Glutamatergic neuron (in vitro differentiated cells): ENCODE results near the gene NXPH4. TPM values are rescaled to one million over a fixed set of nuclear protein-coding genes. Genes with fewer than 3 reads are reported as not detected.

Experiments used
- DNase-seq: peaks from one replicate; pipeline ENCODE4 v3.0.0; 2022
- H3K27ac Mint-ChIP-seq: one replicate; pipeline ENCODE4 v1.8.0; 2020; ENCODE audit warnings: mild to moderate bottlenecking, mixed read lengths, inconsistent platforms; ENCODE audit not compliant: unreplicated experiment
- H3K27me3 Mint-ChIP-seq: one replicate; pipeline ENCODE4 v1.8.0; 2020; ENCODE audit warnings: mild to moderate bottlenecking, moderate library complexity, mixed read lengths, inconsistent platforms; ENCODE audit not compliant: unreplicated experiment
- H3K36me3 Mint-ChIP-seq: one replicate; pipeline ENCODE4 v1.8.0; 2020; ENCODE audit warnings: mild to moderate bottlenecking, mixed read lengths, inconsistent platforms; ENCODE audit not compliant: unreplicated experiment
- H3K4me1 Mint-ChIP-seq: one replicate; pipeline ENCODE4 v1.8.0; 2020; ENCODE audit warnings: mild to moderate bottlenecking, low read depth, mixed read lengths, inconsistent platforms; ENCODE audit not compliant: unreplicated experiment
- H3K4me3 Mint-ChIP-seq: one replicate; pipeline ENCODE4 v1.8.0; 2020; ENCODE audit warnings: mild to moderate bottlenecking, mixed read lengths, inconsistent platforms; ENCODE audit not compliant: unreplicated experiment
- H3K9me3 Mint-ChIP-seq: one replicate; pipeline ENCODE4 v1.8.0; 2020; ENCODE audit warnings: mild to moderate bottlenecking, moderate library complexity, mixed read lengths, inconsistent platforms; ENCODE audit not compliant: unreplicated experiment
- CTCF ChIP-seq: fragments of 200-600 bp; sonication (generic); IDR thresholded peaks from one replicate; pipeline ENCODE4 v1.5.0; 2021; ENCODE audit not compliant: partially characterized antibody, unreplicated experiment
- total RNA-seq: library from RNA; stranded (reverse); fragmentation: NEBNext Ultra II Directional; extraction: Animal tissue kit (Norgen Biotek cat#: 25700); gene quantifications from one replicate; pipeline ENCODE4 v1.2.1, GENCODE V29; 2021; ENCODE audit not compliant: unreplicated experiment

NXPH4 gene
- total RNA-seq, 1 donor from 2014 or later = 10.5 TPM

- H3K27me3 Mint-ChIP-seq = peaks cover 46% of the 10 kb centered on the region
- H3K4me3 Mint-ChIP-seq = peak overlapping the region; percentile 93
- TF ChIP-seq CTCF = no peak
- peak; percentile 44 for DNase-seq
- peaks cover 35% of the 10 kb centered on the region for H3K4me1 Mint-ChIP-seq
- H3K36me3 Mint-ChIP-seq = no peaks in the 10 kb centered on the region
- H3K27ac Mint-ChIP-seq = peak overlapping the region; percentile 92
- peaks cover 37% of the 10 kb centered on the region for H3K9me3 Mint-ChIP-seq
Observed at GRCh38 chr12:57237932-57238853, 21.6 kb downstream of the NXPH4 start.

GRCh38 chr12:57238854-57239554 lies 22.4 kb downstream of the NXPH4 start:
- no peaks in the 10 kb centered on the region for H3K36me3 Mint-ChIP-seq
- H3K27me3 Mint-ChIP-seq = peaks cover 46% of the 10 kb centered on the region
- peak; percentile 100 for TF ChIP-seq CTCF
- H3K4me1 Mint-ChIP-seq = peaks cover 35% of the 10 kb centered on the region
- H3K4me3 Mint-ChIP-seq = peak overlapping the region; percentile 98
- H3K9me3 Mint-ChIP-seq = peaks cover 36% of the 10 kb centered on the region
- peak overlapping the region; percentile 99 for H3K27ac Mint-ChIP-seq
- peak; percentile 92 for DNase-seq

- Mint-ChIP-seq H3K9me3 (peaks cover 32% of the 10 kb centered on the region), H3K36me3 (no peaks in the 10 kb centered on the region), H3K27ac (peak overlapping the region; percentile 99), H3K4me1 (peaks cover 29% of the 10 kb centered on the region), H3K4me3 (peak overlapping the region; percentile 98), H3K27me3 (peaks cover 43% of the 10 kb centered on the region)
- no peak for TF ChIP-seq CTCF
- DNase-seq = no peak
Observed at GRCh38 chr12:57239587-57240065, 23.0 kb downstream of the NXPH4 start.

- peak overlapping the region; percentile 98 for H3K4me3 Mint-ChIP-seq
- H3K9me3 Mint-ChIP-seq = peaks cover 32% of the 10 kb centered on the region
- peak overlapping the region; percentile 99 for H3K27ac Mint-ChIP-seq
- DNase-seq = peak; percentile 72
- H3K36me3 Mint-ChIP-seq = no peaks in the 10 kb centered on the region
- TF ChIP-seq CTCF = no peak
- H3K4me1 Mint-ChIP-seq = peaks cover 28% of the 10 kb centered on the region
- H3K27me3 Mint-ChIP-seq = peaks cover 42% of the 10 kb centered on the region
Observed at GRCh38 chr12:57240066-57240921, 23.7 kb downstream of the NXPH4 start.
